Measurements from ENCODE around the gene FRMD4A.

- TF ChIP-seq CTCF (IDR thresholded peaks at IDR 0.05), result no peak
- TF ChIP-seq EP300 (IDR thresholded peaks at IDR 0.05), result no peak
Observed at GRCh38 chr10:13642293-13642692, 688.4 kb downstream of the FRMD4A start.

Data from upper lobe of left lung (tissue), 4 donors.